Fibroblast of lung (primary cell): Measurements from ENCODE around the gene EPS15. TPM values are rescaled to one million over a fixed set of nuclear protein-coding genes. Genes with fewer than 3 reads are reported as not detected.
A peak's percentile ranks its signal among the peaks of the same experiment; 100 is the strongest.

ENCODE experiments used
- DNase-seq, 2 donors: peaks; one replicate each; pipeline versions ENCODE4 v3.0.0 to v3.0.0-alpha.2; 2010; ENCODE audit warnings: low read depth in 2 of 2
- H2AFZ ChIP-seq: 2 replicates; pipeline ENCODE4 v1.5.1; 2012; ENCODE audit warnings: low read length, control low read depth, inconsistent platforms
- H3K27ac ChIP-seq: 2 replicates; pipeline ENCODE4 v1.5.1; 2011; ENCODE audit warnings: low read length, control low read depth; ENCODE audit not compliant: insufficient read depth
- H3K27me3 ChIP-seq: 2 replicates; pipeline ENCODE4 v1.5.1; 2011; ENCODE audit warnings: mild to moderate bottlenecking, low read length; ENCODE audit not compliant: control insufficient read depth, insufficient read depth
- H3K36me3 ChIP-seq: 2 replicates; pipeline ENCODE4 v1.5.1; 2011; ENCODE audit warnings: low read length; ENCODE audit not compliant: control insufficient read depth, insufficient read depth
- H3K4me1 ChIP-seq: 2 replicates; pipeline ENCODE4 v1.5.1; 2011; ENCODE audit warnings: low read length; ENCODE audit not compliant: control insufficient read depth, insufficient read depth; ENCODE audit errors: extremely low read depth
- H3K4me2 ChIP-seq: 2 replicates; pipeline ENCODE4 v1.5.1; 2011; ENCODE audit warnings: low read length, control low read depth; ENCODE audit not compliant: insufficient read depth; ENCODE audit errors: extremely low read depth
- H3K4me3 ChIP-seq, 4 experiments: fragments of 200-600 bp in 1 of 4; sonication (generic) in 1 of 4; replicated peaks in 1 of 4; 2 replicates each; pipeline ENCODE4 v1.5.1; 2011 to 2016; ENCODE audit warnings: low read length in 4 of 4, low read depth in 3 of 4, mild to moderate bottlenecking in 3 of 4, control low read depth in 2 of 4, inconsistent platforms in 1 of 4, mixed read lengths in 1 of 4; ENCODE audit not compliant: insufficient read depth in 1 of 4; ENCODE audit errors: control extremely low read depth in 1 of 4
- H3K79me2 ChIP-seq: 2 replicates; pipeline ENCODE4 v1.5.1; 2012; ENCODE audit warnings: mild to moderate bottlenecking, low read length, inconsistent platforms; ENCODE audit not compliant: control insufficient read depth, insufficient read depth
- H3K9ac ChIP-seq: 2 replicates; pipeline ENCODE4 v1.5.1; 2011; ENCODE audit warnings: mild to moderate bottlenecking, low read length, control low read depth; ENCODE audit not compliant: insufficient read depth
- H3K9me3 ChIP-seq: 2 replicates; pipeline ENCODE4 v1.5.1; 2012; ENCODE audit warnings: low read depth, low read length; ENCODE audit not compliant: control insufficient read depth, insufficient read depth
- H4K20me1 ChIP-seq: 2 replicates; pipeline ENCODE4 v1.5.1; 2011; ENCODE audit warnings: low read length; ENCODE audit not compliant: control insufficient read depth, insufficient read depth; ENCODE audit errors: extremely low read depth
- CTCF ChIP-seq, 2 donors: IDR thresholded peaks in 1 of 2; conservative IDR thresholded peaks in 1 of 2; 1 replicate in 1 of 2; 2 replicates in 1 of 2; pipeline ENCODE4 v1.5.1; 2011 to 2012; ENCODE audit warnings: low read length in 2 of 2, control low read depth in 1 of 2, inconsistent platforms in 1 of 2, low read depth in 1 of 2, mild to moderate bottlenecking in 1 of 2
- EZH2 ChIP-seq: IDR thresholded peaks from 2 replicates; pipeline ENCODE4 v1.5.1; 2012; ENCODE audit warnings: low read length, control low read depth, mild to moderate bottlenecking; ENCODE audit errors: missing control alignments
- polyA plus RNA-seq, 2 donors: library from polyadenylated mRNA; depleted of rRNA in 1 of 2; stranded (reverse) in 1 of 2; unstranded in 1 of 2; fragments of >200 nt; gene quantifications; 2 replicates each; pipeline ENCODE4 v1.2.1, GENCODE V29; 2011 to 2012; ENCODE audit warnings: missing spikeins in 1 of 2
- total RNA-seq: library from RNA; depleted of rRNA; stranded (reverse); fragments of >200 nt; gene quantifications from 2 replicates; pipeline ENCODE4 v1.2.1, GENCODE V29; 2014

The EPS15 gene
- total and polyA plus RNA-seq, 2 donors (not counting 1 experiment from before 2014, with no cell fraction given), result 67.7 to 75.5 TPM

GRCh38 chr1:51473331-51474115 lies 45.5 kb downstream of the EPS15 start:
- no peaks in the 10 kb centered on the region for H3K9me3 ChIP-seq

GRCh38 chr1:51472359-51472758 lies 46.7 kb downstream of the EPS15 start:
- H3K27me3 ChIP-seq, result no peaks in the 10 kb centered on the region
- no peak overlapping the region for H3K4me3 ChIP-seq
- TF ChIP-seq CTCF (conservative IDR thresholded peaks at IDR 0.05 in 1 of 2, IDR thresholded peaks at IDR 0.05 in 1 of 2; ENCODE audit: low read depth in 1 of 2, low read length in 2 of 2) (no peak), EZH2 (no peak)
- no peak overlapping the region for H3K9ac ChIP-seq
- no peaks in the 10 kb centered on the region for H4K20me1 ChIP-seq
- H3K4me1 ChIP-seq, result no peaks in the 10 kb centered on the region
- H3K4me2 ChIP-seq, result no peak overlapping the region
- peak; percentile 38 to 41 for DNase-seq
- H3K79me2 ChIP-seq, result no peaks in the 10 kb centered on the region
- H3K9me3 ChIP-seq, result no peaks in the 10 kb centered on the region
- H3K27ac ChIP-seq, result no peak overlapping the region
- no peak overlapping the region for H2AFZ ChIP-seq
- no peaks in the 10 kb centered on the region for H3K36me3 ChIP-seq

More at GRCh38 chr1:51473331-51474115, 45.5 kb downstream of the EPS15 start:
- H3K36me3 ChIP-seq, result no peaks in the 10 kb centered on the region
- H3K27me3 ChIP-seq, result no peaks in the 10 kb centered on the region
- H3K4me1 ChIP-seq, result no peaks in the 10 kb centered on the region
- no peak overlapping the region for H3K9ac ChIP-seq
- TF ChIP-seq EZH2, result no peak
- TF ChIP-seq CTCF (conservative IDR thresholded peaks at IDR 0.05 in 1 of 2, IDR thresholded peaks at IDR 0.05 in 1 of 2; ENCODE audit: low read depth in 1 of 2, low read length in 2 of 2), result no peak
- no peak for DNase-seq
- no peaks in the 10 kb centered on the region for H3K79me2 ChIP-seq
- no peak overlapping the region for H3K4me3 ChIP-seq
- no peak overlapping the region for H2AFZ ChIP-seq
- no peaks in the 10 kb centered on the region for H4K20me1 ChIP-seq
- H3K27ac ChIP-seq, result no peak overlapping the region
- no peak overlapping the region for H3K4me2 ChIP-seq

- Histone ChIP-seq H3K4me3 (no peak overlapping the region), H3K4me2 (no peak overlapping the region), H3K36me3 (no peaks in the 10 kb centered on the region), H3K9me3 (no peaks in the 10 kb centered on the region), H3K9ac (no peak overlapping the region), H3K79me2 (no peaks in the 10 kb centered on the region), H3K4me1 (no peaks in the 10 kb centered on the region), H2AFZ (no peak overlapping the region), H4K20me1 (no peaks in the 10 kb centered on the region), H3K27me3 (no peaks in the 10 kb centered on the region), H3K27ac (no peak overlapping the region)
- TF ChIP-seq EZH2 (no peak), CTCF (conservative IDR thresholded peaks at IDR 0.05 in 1 of 2, IDR thresholded peaks at IDR 0.05 in 1 of 2; ENCODE audit: low read depth in 1 of 2, low read length in 2 of 2) (no peak)
- DNase-seq, result no peak
Measured at GRCh38 chr1:51469518-51469917, 49.5 kb downstream of the EPS15 start.
